K562 (cell line): ENCODE data around the gene RASGEF1C. TPM values are rescaled to one million over a fixed set of nuclear protein-coding genes. Genes with fewer than 3 reads are reported as not detected.

Experiments
- CTBP1 ChIP-seq: fragments of 450-650 bp; IDR thresholded peaks from 2 replicates; pipeline ENCODE4 v1.6.1; 2016; ENCODE audit warnings: borderline replicate concordance
- HDAC2 ChIP-seq: fragments of 450-650 bp; IDR thresholded peaks from 2 replicates; pipeline ENCODE4 v1.6.1; 2016; ENCODE audit warnings: mild to moderate bottlenecking
- IFI16 ChIP-seq: fragments of 250-450 bp; sonication (Bioruptor Pico); IDR thresholded peaks from 2 replicates; pipeline ENCODE4 v2.1.2; 2022; ENCODE audit warnings: mild to moderate bottlenecking, inconsistent platforms
- KAT2B ChIP-seq: IDR thresholded peaks from one replicate; pipeline ENCODE4 v1.6.1; 2012; ENCODE audit warnings: low read depth, mild to moderate bottlenecking, control low read depth, inconsistent platforms, low read length, moderate library complexity
- MXI1 ChIP-seq: IDR thresholded peaks from 2 replicates; pipeline ENCODE4 v1.6.1; 2011; ENCODE audit warnings: low read depth, mild to moderate bottlenecking, improper control_type of control experiment, low read length
- MYBL2 ChIP-seq, 2 experiments: fragments of 450-650 bp in 1 of 2; sonication (generic) in 1 of 2; formaldehyde crosslinking in 1 of 2; IDR thresholded peaks; 2 replicates each; pipeline versions ENCODE4 v1.6.1 to v1.8.1; 2017 to 2022; ENCODE audit warnings: borderline replicate concordance in 1 of 2, inconsistent platforms in 1 of 2, low read depth in 1 of 2, mild to moderate bottlenecking in 1 of 2, missing genetic modification reagents in 1 of 2, moderate library complexity in 1 of 2
- PHF21A ChIP-seq: fragments of 450-650 bp; IDR thresholded peaks from 2 replicates; pipeline ENCODE4 v1.6.1; 2017; ENCODE audit warnings: low read depth, borderline replicate concordance
- TEAD1 ChIP-seq, 2 experiments: fragments of 450-650 bp in 1 of 2; sonication (generic) in 1 of 2; formaldehyde crosslinking; IDR thresholded peaks; 2 replicates each; pipeline versions ENCODE4 v1.4.0 to v1.8.0; 2020 to 2022; ENCODE audit warnings: mild to moderate bottlenecking in 2 of 2, missing genetic modification reagents in 1 of 2
- ZNF184 ChIP-seq: sonication (generic); formaldehyde crosslinking; IDR thresholded peaks from 2 replicates; pipeline ENCODE4 v1.5.0; 2020; ENCODE audit warnings: missing genetic modification reagents
- ZNF561 ChIP-seq: fragments of 450-650 bp; formaldehyde crosslinking; conservative IDR thresholded peaks from 2 replicates; pipeline ENCODE4 v1.4.0; 2020; ENCODE audit warnings: mild to moderate bottlenecking, moderate library complexity
- ZNF780A ChIP-seq: fragments of 250-450 bp; sonication (Bioruptor Pico); IDR thresholded peaks from 2 replicates; pipeline ENCODE4 v1.5.0; 2021; ENCODE audit warnings: mild to moderate bottlenecking
- polyA plus RNA-seq, 8 experiments: library from polyadenylated mRNA; depleted of rRNA in 4 of 8; stranded (reverse) in 5 of 8; unstranded in 3 of 8; fragments of >200 nt; fragmentation: Nextera tagmentation in 2 of 8; fragmentation: Illumina TruSeq in 1 of 8; extraction: Ambion mirVana in 2 of 8; extraction: Trizol in 1 of 8; gene quantifications; 2 replicates each; pipeline versions ENCODE4 v1.2.1 to v1.2.3, GENCODE V29; 2011 to 2014; ENCODE audit warnings: inconsistent platforms in 1 of 8, missing spikeins in 1 of 8
- total RNA-seq, 7 experiments: library from RNA; depleted of rRNA in 6 of 7; stranded (reverse); fragments of >200 nt in 6 of 7; fragmentation: Illumina TruSeq in 2 of 7; extraction: Trizol in 2 of 7; gene quantifications; 2 replicates each; pipeline versions ENCODE4 v1.2.1 to v1.2.3, GENCODE V29; 2011 to 2021; ENCODE audit warnings: low replicate concordance in 1 of 7
- TF ChIP-seq, protein P1 (sequence below): fragments of 250-450 bp; sonication (Bioruptor Pico); IDR thresholded peaks from 2 replicates; pipeline ENCODE4 v1.8.0; 2022; ENCODE audit warnings: inconsistent platforms
- TF ChIP-seq, protein P2 (sequence below): fragments of 250-450 bp; sonication (Bioruptor Pico); IDR thresholded peaks from 2 replicates; pipeline ENCODE4 v1.8.0; 2022; ENCODE audit warnings: inconsistent platforms, mild to moderate bottlenecking, moderate library complexity, borderline replicate concordance
- TF ChIP-seq, protein P3 (sequence below): fragments of 450-650 bp; IDR thresholded peaks from 2 replicates; pipeline ENCODE4 v1.6.1; 2016; ENCODE audit warnings: antibody characterized with exemption
- TF ChIP-seq, protein P4 (sequence below): fragments of 250-450 bp; sonication (Bioruptor Pico); IDR thresholded peaks from 2 replicates; pipeline ENCODE4 v1.4.0; 2020; ENCODE audit warnings: mild to moderate bottlenecking, moderate library complexity
- TF ChIP-seq, protein P5 (sequence below): fragments of 250-450 bp; sonication (Bioruptor Pico); IDR thresholded peaks from 2 replicates; pipeline ENCODE4 v1.5.0; 2020; ENCODE audit warnings: mild to moderate bottlenecking
- TF ChIP-seq, protein P6 (sequence below): IDR thresholded peaks from 2 replicates; pipeline ENCODE4 v1.6.1; 2014; ENCODE audit warnings: antibody characterized with exemption
- TF ChIP-seq, protein P7 (sequence below): sonication (generic); formaldehyde crosslinking; IDR thresholded peaks from 2 replicates; pipeline ENCODE4 v1.9.0; 2022; ENCODE audit warnings: mild to moderate bottlenecking, missing genetic modification reagents

The RASGEF1C gene
- total and polyA plus RNA-seq, 9 of the 15 experiments (the other 6 are each of a cell fraction or from before 2014, with no cell fraction given): 0.04 to 1.1 (median 0.21) TPM; not detected in 4

DNA sequence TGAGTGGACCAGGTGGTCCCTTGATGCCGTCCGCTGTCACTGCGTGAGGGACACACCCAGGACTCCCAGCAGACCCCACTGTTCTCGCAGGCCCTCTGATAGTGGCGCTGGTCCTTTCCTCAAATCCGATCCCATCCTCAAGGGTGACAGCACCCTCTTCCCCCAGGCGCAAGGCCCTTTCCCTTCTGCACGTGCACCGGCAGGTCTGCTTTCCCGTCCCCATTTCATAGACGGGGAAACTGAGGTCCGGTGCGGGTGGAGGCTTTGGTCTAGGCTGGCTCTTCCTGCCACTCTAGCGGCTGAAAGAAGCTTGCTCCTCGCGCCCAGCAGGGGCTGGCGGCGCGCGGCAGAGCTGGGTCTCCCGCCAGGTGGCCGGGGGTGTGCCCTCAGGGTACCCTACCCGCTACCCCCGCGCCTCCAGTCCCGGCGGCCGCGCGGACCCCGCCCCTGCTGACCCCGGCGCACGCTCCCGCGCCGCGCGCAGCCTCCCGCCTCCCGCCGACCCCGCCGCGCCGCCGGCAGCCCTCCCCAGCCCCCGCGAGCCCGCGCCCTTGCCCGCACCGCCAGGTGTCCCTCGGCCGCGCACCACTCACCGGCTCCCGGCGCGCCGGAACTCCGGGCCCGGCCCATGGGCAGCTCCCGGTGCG lies 453 bp downstream of the RASGEF1C start (continued):
- TF ChIP-seq, protein P1, sequence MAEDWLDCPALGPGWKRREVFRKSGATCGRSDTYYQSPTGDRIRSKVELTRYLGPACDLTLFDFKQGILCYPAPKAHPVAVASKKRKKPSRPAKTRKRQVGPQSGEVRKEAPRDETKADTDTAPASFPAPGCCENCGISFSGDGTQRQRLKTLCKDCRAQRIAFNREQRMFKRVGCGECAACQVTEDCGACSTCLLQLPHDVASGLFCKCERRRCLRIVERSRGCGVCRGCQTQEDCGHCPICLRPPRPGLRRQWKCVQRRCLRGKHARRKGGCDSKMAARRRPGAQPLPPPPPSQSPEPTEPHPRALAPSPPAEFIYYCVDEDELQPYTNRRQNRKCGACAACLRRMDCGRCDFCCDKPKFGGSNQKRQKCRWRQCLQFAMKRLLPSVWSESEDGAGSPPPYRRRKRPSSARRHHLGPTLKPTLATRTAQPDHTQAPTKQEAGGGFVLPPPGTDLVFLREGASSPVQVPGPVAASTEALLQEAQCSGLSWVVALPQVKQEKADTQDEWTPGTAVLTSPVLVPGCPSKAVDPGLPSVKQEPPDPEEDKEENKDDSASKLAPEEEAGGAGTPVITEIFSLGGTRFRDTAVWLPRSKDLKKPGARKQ (CRISPR knock-in tag): no peak
- TF ChIP-seq ZNF184 (CRISPR knock-in tag) (no peak), PHF21A (no peak), KAT2B (no peak), HDAC2 (peak; percentile 58; the same call in 1 of the 2 replicates), MXI1 (no peak), ZNF780A (CRISPR knock-in tag) (no peak), TEAD1 (CRISPR knock-in tag; IDR thresholded peaks at IDR 0.05) (no peak), CTBP1 (no peak), MYBL2 (IDR thresholded peaks at IDR 0.05; ENCODE audit: low read depth) (no peak), MYBL2 (CRISPR knock-in tag; IDR thresholded peaks at IDR 0.05; ENCODE audit: borderline replicate concordance) (no peak), IFI16 (CRISPR knock-in tag) (no peak), ZNF561 (CRISPR knock-in tag) (no peak)
- TF ChIP-seq, protein P2, sequence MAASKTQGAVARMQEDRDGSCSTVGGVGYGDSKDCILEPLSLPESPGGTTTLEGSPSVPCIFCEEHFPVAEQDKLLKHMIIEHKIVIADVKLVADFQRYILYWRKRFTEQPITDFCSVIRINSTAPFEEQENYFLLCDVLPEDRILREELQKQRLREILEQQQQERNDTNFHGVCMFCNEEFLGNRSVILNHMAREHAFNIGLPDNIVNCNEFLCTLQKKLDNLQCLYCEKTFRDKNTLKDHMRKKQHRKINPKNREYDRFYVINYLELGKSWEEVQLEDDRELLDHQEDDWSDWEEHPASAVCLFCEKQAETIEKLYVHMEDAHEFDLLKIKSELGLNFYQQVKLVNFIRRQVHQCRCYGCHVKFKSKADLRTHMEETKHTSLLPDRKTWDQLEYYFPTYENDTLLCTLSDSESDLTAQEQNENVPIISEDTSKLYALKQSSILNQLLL: no peak
- TF ChIP-seq, protein P3, sequence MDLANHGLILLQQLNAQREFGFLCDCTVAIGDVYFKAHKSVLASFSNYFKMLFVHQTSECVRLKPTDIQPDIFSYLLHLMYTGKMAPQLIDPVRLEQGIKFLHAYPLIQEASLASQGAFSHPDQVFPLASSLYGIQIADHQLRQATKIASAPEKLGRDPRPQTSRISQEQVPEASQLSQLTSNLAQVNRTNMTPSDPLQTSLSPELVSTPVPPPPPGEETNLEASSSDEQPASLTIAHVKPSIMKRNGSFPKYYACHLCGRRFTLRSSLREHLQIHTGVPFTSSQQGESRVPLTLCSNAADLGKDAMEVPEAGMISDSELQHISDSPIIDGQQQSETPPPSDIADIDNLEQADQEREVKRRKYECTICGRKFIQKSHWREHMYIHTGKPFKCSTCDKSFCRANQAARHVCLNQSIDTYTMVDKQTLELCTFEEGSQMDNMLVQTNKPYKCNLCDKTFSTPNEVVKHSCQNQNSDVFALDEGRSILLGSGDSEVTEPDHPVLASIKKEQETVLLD: no peak
- TF ChIP-seq, protein P4, sequence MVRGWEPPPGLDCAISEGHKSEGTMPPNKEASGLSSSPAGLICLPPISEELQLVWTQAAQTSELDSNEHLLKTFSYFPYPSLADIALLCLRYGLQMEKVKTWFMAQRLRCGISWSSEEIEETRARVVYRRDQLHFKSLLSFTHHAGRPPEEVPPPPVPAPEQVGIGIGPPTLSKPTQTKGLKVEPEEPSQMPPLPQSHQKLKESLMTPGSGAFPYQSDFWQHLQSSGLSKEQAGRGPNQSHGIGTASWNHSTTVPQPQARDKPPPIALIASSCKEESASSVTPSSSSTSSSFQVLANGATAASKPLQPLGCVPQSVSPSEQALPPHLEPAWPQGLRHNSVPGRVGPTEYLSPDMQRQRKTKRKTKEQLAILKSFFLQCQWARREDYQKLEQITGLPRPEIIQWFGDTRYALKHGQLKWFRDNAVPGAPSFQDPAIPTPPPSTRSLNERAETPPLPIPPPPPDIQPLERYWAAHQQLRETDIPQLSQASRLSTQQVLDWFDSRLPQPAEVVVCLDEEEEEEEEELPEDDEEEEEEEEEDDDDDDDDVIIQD (CRISPR knock-in tag): no peak
- TF ChIP-seq, protein P5, sequence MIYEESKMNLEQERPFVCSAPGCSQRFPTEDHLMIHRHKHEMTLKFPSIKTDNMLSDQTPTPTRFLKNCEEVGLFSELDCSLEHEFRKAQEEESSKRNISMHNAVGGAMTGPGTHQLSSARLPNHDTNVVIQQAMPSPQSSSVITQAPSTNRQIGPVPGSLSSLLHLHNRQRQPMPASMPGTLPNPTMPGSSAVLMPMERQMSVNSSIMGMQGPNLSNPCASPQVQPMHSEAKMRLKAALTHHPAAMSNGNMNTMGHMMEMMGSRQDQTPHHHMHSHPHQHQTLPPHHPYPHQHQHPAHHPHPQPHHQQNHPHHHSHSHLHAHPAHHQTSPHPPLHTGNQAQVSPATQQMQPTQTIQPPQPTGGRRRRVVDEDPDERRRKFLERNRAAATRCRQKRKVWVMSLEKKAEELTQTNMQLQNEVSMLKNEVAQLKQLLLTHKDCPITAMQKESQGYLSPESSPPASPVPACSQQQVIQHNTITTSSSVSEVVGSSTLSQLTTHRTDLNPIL (CRISPR knock-in tag): no peak
- TF ChIP-seq, protein P6, sequence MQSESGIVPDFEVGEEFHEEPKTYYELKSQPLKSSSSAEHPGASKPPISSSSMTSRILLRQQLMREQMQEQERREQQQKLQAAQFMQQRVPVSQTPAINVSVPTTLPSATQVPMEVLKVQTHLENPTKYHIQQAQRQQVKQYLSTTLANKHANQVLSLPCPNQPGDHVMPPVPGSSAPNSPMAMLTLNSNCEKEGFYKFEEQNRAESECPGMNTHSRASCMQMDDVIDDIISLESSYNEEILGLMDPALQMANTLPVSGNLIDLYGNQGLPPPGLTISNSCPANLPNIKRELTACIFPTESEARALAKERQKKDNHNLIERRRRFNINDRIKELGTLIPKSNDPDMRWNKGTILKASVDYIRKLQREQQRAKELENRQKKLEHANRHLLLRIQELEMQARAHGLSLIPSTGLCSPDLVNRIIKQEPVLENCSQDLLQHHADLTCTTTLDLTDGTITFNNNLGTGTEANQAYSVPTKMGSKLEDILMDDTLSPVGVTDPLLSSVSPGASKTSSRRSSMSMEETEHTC: no peak
- TF ChIP-seq, protein P7, sequence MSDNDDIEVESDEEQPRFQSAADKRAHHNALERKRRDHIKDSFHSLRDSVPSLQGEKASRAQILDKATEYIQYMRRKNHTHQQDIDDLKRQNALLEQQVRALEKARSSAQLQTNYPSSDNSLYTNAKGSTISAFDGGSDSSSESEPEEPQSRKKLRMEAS: 0 out of 2 replicates have a peak, but pooled peaks have one; percentile 23
